HepG2 (cell line): ENCODE measurements around the gene TLX3. TPM values are rescaled to one million over a fixed set of nuclear protein-coding genes. Genes with fewer than 3 reads are reported as not detected.

ENCODE experiments used
- ATAC-seq: fragments of 200-7000 bp; cut with Tn5 transposase; 3 replicates; pipeline ENCODE4 v1.9.1; 2020; ENCODE audit warnings: mild to moderate bottlenecking, moderate library complexity
- BruUV-seq: library from RNA; stranded (reverse); fragments of 400-500 nt; replicated peaks from 2 replicates; lab custom pipeline; 2021; lab: Mats Ljungman, UMichigan
- CTCF ChIA-PET: fragments of 300-600 bp; formaldehyde crosslinking; extraction: SDS; loops from one replicate; lab custom pipeline; 2021; ENCODE audit warnings: low total read pairs, inconsistent platforms, low intra/inter-chr PET ratio; lab: Yijun Ruan, JAX
- POLR2A ChIA-PET: fragments of 350-600 bp; sonication (Branson Sonifier 250); formaldehyde crosslinking; loops from one replicate; lab custom pipeline; 2020; ENCODE audit warnings: antibody characterized with exemption, inconsistent platforms; lab: Yijun Ruan, JAX
- DNase-seq: peaks from one replicate; pipeline ENCODE4 v3.0.0-alpha.2; 2015; ENCODE audit warnings: low spot score
- FAIRE-seq: peaks from 3 replicates; lab custom pipeline; 2011; peaks lifted over from hg19 to GRCh38; lab: Jason Lieb, UNC
- H2AFZ ChIP-seq: one replicate; pipeline ENCODE4 v1.6.1; 2011; ENCODE audit warnings: low read length, inconsistent platforms
- H3K27ac ChIP-seq: fragments of 300-600 bp; 3 replicates; pipeline ENCODE4 v1.8.0; 2011; ENCODE audit warnings: mixed run types, mild to moderate bottlenecking, mixed read lengths, low read length, inconsistent platforms; ENCODE audit not compliant: insufficient read depth; ENCODE audit errors: extremely low read length
- H3K27me3 ChIP-seq, 2 experiments: fragments of 200-600 bp in 1 of 2; 2 replicates in 1 of 2; 3 replicates in 1 of 2; pipeline versions ENCODE4 v1.6.0 to v1.8.0; 2011; ENCODE audit warnings: low read length in 2 of 2, mild to moderate bottlenecking in 2 of 2, moderate library complexity in 2 of 2, inconsistent platforms in 1 of 2; ENCODE audit not compliant: insufficient read depth in 2 of 2, control insufficient read depth in 1 of 2
- H3K36me3 ChIP-seq, 2 experiments: fragments of 200-600 bp in 1 of 2; replicated peaks in 1 of 2; 2 replicates in 1 of 2; 3 replicates in 1 of 2; pipeline versions ENCODE4 v1.5.1 to v1.8.0; 2011; ENCODE audit warnings: low read length in 2 of 2, inconsistent platforms in 1 of 2; ENCODE audit not compliant: insufficient read depth in 2 of 2, control insufficient read depth in 1 of 2
- H3K4me1 ChIP-seq: 2 replicates; pipeline ENCODE4 v1.5.1; 2012; ENCODE audit warnings: low read length, inconsistent platforms; ENCODE audit not compliant: insufficient read depth
- H3K4me2 ChIP-seq: 2 replicates; pipeline ENCODE4 v1.6.0; 2011; ENCODE audit warnings: low read depth, low read length, inconsistent platforms
- H3K4me3 ChIP-seq, 3 experiments: fragments of 200-600 bp in 1 of 3; sonication (generic), shearing (Covaris generic) in 1 of 3; replicated peaks in 1 of 3; 2 replicates each; pipeline ENCODE4 v1.5.1; 2011 to 2016; ENCODE audit warnings: low read length in 3 of 3, inconsistent platforms in 2 of 3, low read depth in 2 of 3, mild to moderate bottlenecking in 2 of 3, control low read depth in 1 of 3, mixed read lengths in 1 of 3; ENCODE audit not compliant: insufficient read depth in 1 of 3
- H3K79me2 ChIP-seq: one replicate; pipeline ENCODE4 v1.6.1; 2011; ENCODE audit warnings: low read length, inconsistent platforms; ENCODE audit not compliant: insufficient read depth
- H3K9ac ChIP-seq: 2 replicates; pipeline ENCODE4 v1.6.0; 2011; ENCODE audit warnings: mild to moderate bottlenecking, low read depth, low read length, inconsistent platforms; ENCODE audit not compliant: insufficient read depth
- H3K9me3 ChIP-seq: 2 replicates; pipeline ENCODE4 v1.5.1; 2012; ENCODE audit warnings: mild to moderate bottlenecking, low read length
- H4K20me1 ChIP-seq: 2 replicates; pipeline ENCODE4 v1.6.0; 2011; ENCODE audit warnings: inconsistent platforms, mild to moderate bottlenecking, low read length, moderate library complexity; ENCODE audit not compliant: insufficient read depth
- ATF7 ChIP-seq, 2 experiments: fragments of 450-650 bp in 1 of 2; sonication (generic) in 1 of 2; formaldehyde crosslinking in 1 of 2; IDR thresholded peaks; 2 replicates each; pipeline versions ENCODE4 v1.4.0 to v1.6.1; 2016 to 2020; ENCODE audit warnings: antibody characterized with exemption in 1 of 2, mild to moderate bottlenecking in 1 of 2, missing genetic modification reagents in 1 of 2
- DDIT3 ChIP-seq: sonication (generic); formaldehyde crosslinking; IDR thresholded peaks from 2 replicates; pipeline ENCODE4 v1.4.0; 2020; ENCODE audit warnings: mild to moderate bottlenecking, missing genetic modification reagents
- ELK4 ChIP-seq: sonication (generic); formaldehyde crosslinking; IDR thresholded peaks from 2 replicates; pipeline ENCODE4 v1.9.0; 2021; ENCODE audit warnings: missing genetic modification reagents, borderline replicate concordance
- GLI4 ChIP-seq: sonication (generic); formaldehyde crosslinking; IDR thresholded peaks from 2 replicates; pipeline ENCODE4 v1.5.1; 2020; ENCODE audit warnings: missing genetic modification reagents, mild to moderate bottlenecking, moderate library complexity, borderline replicate concordance
- MTERF4 ChIP-seq: sonication (generic); formaldehyde crosslinking; IDR thresholded peaks from 2 replicates; pipeline ENCODE4 v1.8.0; 2023; ENCODE audit warnings: mild to moderate bottlenecking, missing genetic modification reagents
- NCOA2 ChIP-seq: sonication (generic); formaldehyde crosslinking; IDR thresholded peaks from 2 replicates; pipeline ENCODE4 v1.8.0; 2022; ENCODE audit warnings: inconsistent platforms
- NFIB ChIP-seq: sonication (generic); formaldehyde crosslinking; IDR thresholded peaks from 2 replicates; pipeline ENCODE4 v1.9.0; 2021; ENCODE audit warnings: missing genetic modification reagents, mild to moderate bottlenecking, borderline replicate concordance
- SATB2 ChIP-seq: sonication (generic); formaldehyde crosslinking; IDR thresholded peaks from 2 replicates; pipeline ENCODE4 v1.5.0; 2020; ENCODE audit warnings: missing genetic modification reagents
- SSRP1 ChIP-seq: IDR thresholded peaks from 2 replicates; pipeline ENCODE4 v1.6.1; 2016; ENCODE audit warnings: control low read depth
- WIZ ChIP-seq: sonication (generic); formaldehyde crosslinking; IDR thresholded peaks from 2 replicates; pipeline ENCODE4 v1.5.1; 2020; ENCODE audit warnings: mild to moderate bottlenecking, missing genetic modification reagents
- ZBTB3 ChIP-seq: sonication (generic); formaldehyde crosslinking; IDR thresholded peaks from 2 replicates; pipeline ENCODE4 v1.4.0; 2020; ENCODE audit warnings: low read depth, mild to moderate bottlenecking, moderate library complexity, missing genetic modification reagents, borderline replicate concordance
- ZNF101 ChIP-seq: sonication (generic); formaldehyde crosslinking; IDR thresholded peaks from 2 replicates; pipeline ENCODE4 v1.4.0; 2020; ENCODE audit warnings: mild to moderate bottlenecking, low read depth, missing genetic modification reagents, borderline replicate concordance
- ZNF138 ChIP-seq: sonication (generic); formaldehyde crosslinking; IDR thresholded peaks from 2 replicates; pipeline ENCODE4 v1.5.0; 2020; ENCODE audit warnings: mild to moderate bottlenecking, low read depth, missing genetic modification reagents
- ZNF513 ChIP-seq: sonication (generic); formaldehyde crosslinking; conservative IDR thresholded peaks from 2 replicates; pipeline ENCODE4 v1.5.0; 2020; ENCODE audit warnings: missing genetic modification reagents
- ZNF746 ChIP-seq: sonication (generic); formaldehyde crosslinking; IDR thresholded peaks from 2 replicates; pipeline ENCODE4 v1.8.0; 2022; ENCODE audit warnings: mild to moderate bottlenecking, missing genetic modification reagents
- WGBS: methylation state at CpG from one replicate; pipeline ENCODE4 v1.1.6; 2017; ENCODE audit warnings: low lambda C conversion rate; 5-methylcytosine and 5-hydroxymethylcytosine counted together
- in situ Hi-C: cut with HindIII; loops from 2 replicates; pipeline ENCODE4 v1.10.0; 2017; ENCODE audit warnings: low pct_unique_long_range_greater_than_20kb; ENCODE audit not compliant: extremely low pct_ligation_motif_present
- intact Hi-C: fragments of 100-400 bp; cut with micrococcal nuclease; formaldehyde crosslinking; loops from one replicate; pipeline ENCODE4 v1.10.0; 2022; ENCODE audit not compliant: unreplicated experiment
- polyA plus RNA-seq, 8 experiments: library from polyadenylated mRNA; depleted of rRNA in 3 of 8; stranded (reverse) in 7 of 8; unstranded in 1 of 8; fragments of >200 nt; fragmentation: Illumina TruSeq in 4 of 8; extraction: Trizol in 4 of 8; gene quantifications; 2 replicates each; pipeline versions ENCODE4 v1.2.1 to v1.2.3, GENCODE V29; 2011 to 2016; ENCODE audit warnings: low read depth in 4 of 8, missing spikeins in 1 of 8, mixed read lengths in 1 of 8; ENCODE audit not compliant: insufficient read depth in 1 of 8
- total RNA-seq, 5 experiments: library from RNA; depleted of rRNA; stranded (reverse); fragments of >200 nt; fragmentation: Illumina TruSeq; extraction: Trizol; gene quantifications; 2 replicates each; pipeline ENCODE4 v1.2.3, GENCODE V29; 2016; ENCODE audit warnings: low read depth in 1 of 5
- TF ChIP-seq, protein P1 (sequence below): IDR thresholded peaks from 2 replicates; pipeline ENCODE4 v1.6.1; 2016; ENCODE audit warnings: low read depth, missing genetic modification reagents, missing compliant biosample characterization

Gene TLX3
- total and polyA plus RNA-seq, 2 of the 13 experiments (the other 11 are each of a cell fraction or from before 2014, with no cell fraction given) = not detected

GRCh38 chr5:171321447-171321846 lies 12.4 kb downstream of the TLX3 start:
- no peak overlapping the region for H3K4me3 ChIP-seq
- no peak overlapping the region for H3K27ac ChIP-seq
- peaks cover 2 to 38% of the 10 kb centered on the region in 2 experiments; a peak in 4 of 5 replicates for H3K27me3 ChIP-seq
- 32% methylated on average over 7 of the region's 7 CpGs for WGBS
- POLR2A ChIA-PET = no interaction called here
- DNase-seq (no peak), ATAC-seq (no peak), FAIRE-seq (no peak)
- CTCF ChIA-PET = no interaction called here
- in situ Hi-C loops (no loop called here), intact Hi-C loops (no loop called here)
- no peaks in the 10 kb centered on the region for H3K79me2 ChIP-seq
- H2AFZ ChIP-seq = no peak overlapping the region
- no TSS peak for BruUV-seq
- no peak overlapping the region for H3K9ac ChIP-seq
- no peaks in the 10 kb centered on the region for H4K20me1 ChIP-seq
- H3K4me2 ChIP-seq = no peak overlapping the region
- no peaks in the 10 kb centered on the region for H3K36me3 ChIP-seq
- no peaks in the 10 kb centered on the region for H3K4me1 ChIP-seq
- H3K9me3 ChIP-seq = no peaks in the 10 kb centered on the region
- no peak for TF ChIP-seq GLI4 (CRISPR knock-in tag)
- TF ChIP-seq ATF7 (IDR thresholded peaks at IDR 0.05) = no peak
- TF ChIP-seq ATF7 (CRISPR knock-in tag; IDR thresholded peaks at IDR 0.05) = no peak
- no peak for TF ChIP-seq ZNF101 (CRISPR knock-in tag)
- no peak for TF ChIP-seq ELK4 (CRISPR knock-in tag)
- TF ChIP-seq DDIT3 (CRISPR knock-in tag) = no peak
- no peak for TF ChIP-seq ZNF513 (CRISPR knock-in tag)
- TF ChIP-seq WIZ (CRISPR knock-in tag) = no peak
- TF ChIP-seq, protein P1, sequence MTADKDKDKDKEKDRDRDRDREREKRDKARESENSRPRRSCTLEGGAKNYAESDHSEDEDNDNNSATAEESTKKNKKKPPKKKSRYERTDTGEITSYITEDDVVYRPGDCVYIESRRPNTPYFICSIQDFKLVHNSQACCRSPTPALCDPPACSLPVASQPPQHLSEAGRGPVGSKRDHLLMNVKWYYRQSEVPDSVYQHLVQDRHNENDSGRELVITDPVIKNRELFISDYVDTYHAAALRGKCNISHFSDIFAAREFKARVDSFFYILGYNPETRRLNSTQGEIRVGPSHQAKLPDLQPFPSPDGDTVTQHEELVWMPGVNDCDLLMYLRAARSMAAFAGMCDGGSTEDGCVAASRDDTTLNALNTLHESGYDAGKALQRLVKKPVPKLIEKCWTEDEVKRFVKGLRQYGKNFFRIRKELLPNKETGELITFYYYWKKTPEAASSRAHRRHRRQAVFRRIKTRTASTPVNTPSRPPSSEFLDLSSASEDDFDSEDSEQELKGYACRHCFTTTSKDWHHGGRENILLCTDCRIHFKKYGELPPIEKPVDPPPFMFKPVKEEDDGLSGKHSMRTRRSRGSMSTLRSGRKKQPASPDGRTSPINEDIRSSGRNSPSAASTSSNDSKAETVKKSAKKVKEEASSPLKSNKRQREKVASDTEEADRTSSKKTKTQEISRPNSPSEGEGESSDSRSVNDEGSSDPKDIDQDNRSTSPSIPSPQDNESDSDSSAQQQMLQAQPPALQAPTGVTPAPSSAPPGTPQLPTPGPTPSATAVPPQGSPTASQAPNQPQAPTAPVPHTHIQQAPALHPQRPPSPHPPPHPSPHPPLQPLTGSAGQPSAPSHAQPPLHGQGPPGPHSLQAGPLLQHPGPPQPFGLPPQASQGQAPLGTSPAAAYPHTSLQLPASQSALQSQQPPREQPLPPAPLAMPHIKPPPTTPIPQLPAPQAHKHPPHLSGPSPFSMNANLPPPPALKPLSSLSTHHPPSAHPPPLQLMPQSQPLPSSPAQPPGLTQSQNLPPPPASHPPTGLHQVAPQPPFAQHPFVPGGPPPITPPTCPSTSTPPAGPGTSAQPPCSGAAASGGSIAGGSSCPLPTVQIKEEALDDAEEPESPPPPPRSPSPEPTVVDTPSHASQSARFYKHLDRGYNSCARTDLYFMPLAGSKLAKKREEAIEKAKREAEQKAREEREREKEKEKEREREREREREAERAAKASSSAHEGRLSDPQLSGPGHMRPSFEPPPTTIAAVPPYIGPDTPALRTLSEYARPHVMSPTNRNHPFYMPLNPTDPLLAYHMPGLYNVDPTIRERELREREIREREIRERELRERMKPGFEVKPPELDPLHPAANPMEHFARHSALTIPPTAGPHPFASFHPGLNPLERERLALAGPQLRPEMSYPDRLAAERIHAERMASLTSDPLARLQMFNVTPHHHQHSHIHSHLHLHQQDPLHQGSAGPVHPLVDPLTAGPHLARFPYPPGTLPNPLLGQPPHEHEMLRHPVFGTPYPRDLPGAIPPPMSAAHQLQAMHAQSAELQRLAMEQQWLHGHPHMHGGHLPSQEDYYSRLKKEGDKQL (CRISPR knock-in tag) = no peak
- TF ChIP-seq ZBTB3 (CRISPR knock-in tag) = no peak
- no peak for TF ChIP-seq NFIB (CRISPR knock-in tag)
- no peak for TF ChIP-seq MTERF4 (CRISPR knock-in tag)
- no peak for TF ChIP-seq ZNF746 (CRISPR knock-in tag)
- TF ChIP-seq NCOA2 = no peak
- no peak for TF ChIP-seq SSRP1 (CRISPR knock-in tag)
- TF ChIP-seq ZNF138 = no peak
- no peak for TF ChIP-seq SATB2
